Peyer's patch (tissue), 4 donors: ENCODE data around the gene TMEM100. TPM values are rescaled to one million over a fixed set of nuclear protein-coding genes. Genes with fewer than 3 reads are reported as not detected.

Experiments used
- DNase-seq, 3 donors: peaks; one replicate each; pipeline ENCODE4 v3.0.0-alpha.2; 2017 to 2019
- H3K27ac ChIP-seq, 4 donors: fragments of 200-600 bp; sonication (generic); one replicate each; pipeline ENCODE4 v1.5.1; 2016 to 2019
- H3K27me3 ChIP-seq, 2 donors: fragments of 200-600 bp; sonication (generic); one replicate each; pipeline ENCODE4 v1.5.1; 2019
- H3K36me3 ChIP-seq, 3 donors: fragments of 200-600 bp; sonication (generic); one replicate each; pipeline ENCODE4 v1.5.1; 2016 to 2019
- H3K4me1 ChIP-seq, 4 donors: fragments of 200-600 bp; sonication (generic); one replicate each; pipeline ENCODE4 v1.5.1; 2016 to 2019
- H3K4me3 ChIP-seq, 4 donors: fragments of 200-600 bp; sonication (generic); 1 replicate in 3 of 4; 2 replicates in 1 of 4; pipeline ENCODE4 v1.5.1; 2016 to 2019; ENCODE audit warnings: mild to moderate bottlenecking in 1 of 4
- H3K9me3 ChIP-seq, 4 donors: fragments of 200-600 bp; sonication (generic); one replicate each; pipeline ENCODE4 v1.5.1; 2016 to 2019; ENCODE audit warnings: mild to moderate bottlenecking in 1 of 4
- POLR2A ChIP-seq, 2 donors: fragments of 450-650 bp; IDR thresholded peaks; one replicate each; pipeline ENCODE4 v1.5.1; 2017; ENCODE audit warnings: antibody characterized with exemption in 2 of 2, mild to moderate bottlenecking in 2 of 2, moderate library complexity in 2 of 2
- total RNA-seq, 4 donors: library from RNA; depleted of rRNA; stranded (reverse); fragments of >200 nt; gene quantifications; one replicate each; pipeline ENCODE4 v1.1.0, GENCODE V29; 2016
- TF ChIP-seq, protein P1 (sequence below), 6 experiments: fragments of 450-650 bp in 4 of 6; fragments of 200-600 bp in 2 of 6; sonication (generic) in 1 of 6; IDR thresholded peaks; one replicate each; pipeline ENCODE4 v1.5.1; 2017 to 2019; ENCODE audit warnings: antibody characterized with exemption in 6 of 6, mild to moderate bottlenecking in 3 of 6, moderate library complexity in 1 of 6

TMEM100 gene
- total RNA-seq, 4 donors from 2014 or later, result 4.4 to 18.2 (median 4.8) TPM

DNA sequence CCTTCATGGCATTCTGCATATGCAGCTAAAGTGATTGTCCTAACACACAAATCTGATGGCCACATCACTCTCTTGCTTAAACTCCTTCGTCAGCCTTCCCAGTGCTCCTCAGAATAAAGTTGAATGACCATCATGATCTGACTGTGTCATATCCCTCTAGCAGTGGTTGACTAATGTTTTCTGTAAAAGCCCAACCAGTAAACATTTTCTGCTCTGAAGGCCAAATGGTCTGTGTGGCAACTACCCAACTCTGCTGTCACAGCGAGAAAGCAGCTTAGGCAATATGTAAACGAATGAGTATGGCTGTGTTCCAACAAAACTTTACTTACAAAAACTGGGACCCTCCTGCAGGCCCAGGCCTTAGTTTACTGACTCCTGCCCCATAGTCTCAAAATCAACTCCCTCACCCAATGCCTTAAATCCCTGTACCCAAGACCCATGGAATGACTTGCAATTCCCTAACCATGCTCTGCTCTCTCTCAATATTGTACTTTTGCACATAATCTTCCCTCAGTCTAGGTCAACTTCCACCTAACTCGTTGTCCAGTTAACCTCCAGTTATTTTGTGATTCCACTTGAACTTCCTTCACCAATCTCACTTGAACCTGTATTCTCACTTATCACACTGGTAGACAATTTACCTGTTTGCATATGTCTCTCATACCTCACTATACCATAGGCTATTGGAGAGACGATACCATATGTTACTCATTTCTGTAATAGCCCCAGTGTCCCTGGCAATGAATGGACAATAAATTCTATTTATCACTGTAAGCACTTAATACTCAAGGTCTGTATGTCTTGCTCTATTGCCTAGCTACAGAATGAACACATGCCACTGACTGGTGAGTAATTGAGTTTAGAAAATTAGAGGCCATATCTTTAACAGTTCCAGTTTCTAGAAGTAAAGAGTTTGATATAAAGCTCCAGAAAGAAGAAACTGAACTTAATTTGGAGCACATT is 29.1 kb downstream of the TMEM100 start:
- H3K27me3 ChIP-seq, result no peaks in the 10 kb centered on the region
- H3K4me3 ChIP-seq, result no peak overlapping the region
- H3K27ac ChIP-seq, result peak overlapping the region in 2 of 4 donors; percentile 52
- TF ChIP-seq, protein P1, sequence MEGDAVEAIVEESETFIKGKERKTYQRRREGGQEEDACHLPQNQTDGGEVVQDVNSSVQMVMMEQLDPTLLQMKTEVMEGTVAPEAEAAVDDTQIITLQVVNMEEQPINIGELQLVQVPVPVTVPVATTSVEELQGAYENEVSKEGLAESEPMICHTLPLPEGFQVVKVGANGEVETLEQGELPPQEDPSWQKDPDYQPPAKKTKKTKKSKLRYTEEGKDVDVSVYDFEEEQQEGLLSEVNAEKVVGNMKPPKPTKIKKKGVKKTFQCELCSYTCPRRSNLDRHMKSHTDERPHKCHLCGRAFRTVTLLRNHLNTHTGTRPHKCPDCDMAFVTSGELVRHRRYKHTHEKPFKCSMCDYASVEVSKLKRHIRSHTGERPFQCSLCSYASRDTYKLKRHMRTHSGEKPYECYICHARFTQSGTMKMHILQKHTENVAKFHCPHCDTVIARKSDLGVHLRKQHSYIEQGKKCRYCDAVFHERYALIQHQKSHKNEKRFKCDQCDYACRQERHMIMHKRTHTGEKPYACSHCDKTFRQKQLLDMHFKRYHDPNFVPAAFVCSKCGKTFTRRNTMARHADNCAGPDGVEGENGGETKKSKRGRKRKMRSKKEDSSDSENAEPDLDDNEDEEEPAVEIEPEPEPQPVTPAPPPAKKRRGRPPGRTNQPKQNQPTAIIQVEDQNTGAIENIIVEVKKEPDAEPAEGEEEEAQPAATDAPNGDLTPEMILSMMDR (IDR thresholded peaks at IDR 0.05), result no peak
- TF ChIP-seq POLR2A (IDR thresholded peaks at IDR 0.05), result no peak
- no peaks in the 10 kb centered on the region for H3K4me1 ChIP-seq
- peak in 1 of 3 donors; percentile 53 for DNase-seq
- no peaks in the 10 kb centered on the region for H3K9me3 ChIP-seq
- no peaks in the 10 kb centered on the region for H3K36me3 ChIP-seq

DNA sequence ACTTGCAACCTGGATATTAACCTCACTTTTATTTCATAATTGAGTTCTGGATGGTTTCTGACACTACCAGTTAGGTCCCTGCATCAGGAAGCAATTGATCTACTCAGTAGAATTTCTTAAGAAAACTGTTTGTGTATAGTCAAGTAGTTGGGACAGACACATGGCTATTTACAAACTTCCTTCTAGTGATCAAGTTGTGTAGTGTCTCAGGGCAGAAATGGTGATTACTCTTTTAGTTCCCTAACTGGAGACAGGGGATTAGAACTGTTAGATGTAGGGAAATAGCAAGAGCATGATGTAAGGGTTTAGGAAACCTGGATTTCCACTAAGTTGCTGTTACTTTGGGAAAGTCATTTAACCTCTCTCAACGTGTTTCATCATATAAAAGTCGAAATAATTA is 30.4 kb downstream of the TMEM100 start:
- Histone ChIP-seq H3K9me3 (no peaks in the 10 kb centered on the region), H3K4me1 (no peaks in the 10 kb centered on the region), H3K4me3 (no peak overlapping the region), H3K27ac (peak overlapping the region in 1 of 4 donors; percentile 46), H3K36me3 (no peaks in the 10 kb centered on the region), H3K27me3 (no peaks in the 10 kb centered on the region)
- no peak for TF ChIP-seq POLR2A (IDR thresholded peaks at IDR 0.05)
- TF ChIP-seq, protein P1 (IDR thresholded peaks at IDR 0.05), result no peak
- DNase-seq, result no peak

DNA sequence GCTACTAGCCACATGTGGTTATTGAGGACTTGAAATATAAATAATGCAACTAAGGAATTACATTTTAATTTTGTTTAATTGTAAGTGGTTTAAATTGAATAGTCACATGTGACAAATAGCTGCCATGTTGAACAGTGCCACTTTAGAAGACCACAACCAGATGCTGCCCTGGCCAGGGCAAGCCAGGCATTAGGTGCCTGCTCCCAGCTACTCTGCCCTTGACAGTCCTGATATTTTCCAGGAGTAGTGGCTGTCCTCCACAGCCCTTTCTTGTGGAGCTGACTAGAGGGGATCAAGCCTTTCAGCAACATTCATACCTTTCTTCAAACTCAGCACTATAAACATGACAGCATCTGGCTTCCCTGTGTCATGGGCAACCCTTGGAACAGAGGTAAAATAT is 31.0 kb downstream of the TMEM100 start:
- no peak for TF ChIP-seq POLR2A (IDR thresholded peaks at IDR 0.05)
- TF ChIP-seq, protein P1 (IDR thresholded peaks at IDR 0.05), result no peak
- no peaks in the 10 kb centered on the region for H3K4me1 ChIP-seq

DNA sequence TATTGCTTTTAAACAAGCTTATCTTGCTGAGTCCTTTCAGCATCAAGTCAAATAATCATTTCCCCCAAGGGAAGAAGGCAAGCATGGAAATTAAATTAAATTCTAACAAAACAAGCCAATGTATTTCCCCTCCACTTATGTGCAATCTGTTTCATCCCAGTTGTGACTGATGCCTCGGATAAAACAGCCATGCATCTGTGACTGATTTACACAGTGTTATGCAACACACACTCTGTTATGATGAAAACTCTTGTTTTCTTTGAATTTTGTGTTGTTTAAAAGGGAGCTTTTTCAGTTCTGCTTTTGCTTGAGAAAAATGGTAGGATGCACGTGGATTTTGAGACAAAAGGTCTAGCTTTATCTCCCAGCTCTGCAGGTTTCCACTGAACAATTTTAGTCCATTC is 32.6 kb downstream of the TMEM100 start:
- no peak for DNase-seq

More for the DNA sequence above, 31.0 kb downstream of the TMEM100 start:
- no peaks in the 10 kb centered on the region for H3K9me3 ChIP-seq
- no peaks in the 10 kb centered on the region for H3K36me3 ChIP-seq
- H3K4me3 ChIP-seq, result no peak overlapping the region
- no peak overlapping the region for H3K27ac ChIP-seq
- DNase-seq, result no peak
- H3K27me3 ChIP-seq, result no peaks in the 10 kb centered on the region

DNA sequence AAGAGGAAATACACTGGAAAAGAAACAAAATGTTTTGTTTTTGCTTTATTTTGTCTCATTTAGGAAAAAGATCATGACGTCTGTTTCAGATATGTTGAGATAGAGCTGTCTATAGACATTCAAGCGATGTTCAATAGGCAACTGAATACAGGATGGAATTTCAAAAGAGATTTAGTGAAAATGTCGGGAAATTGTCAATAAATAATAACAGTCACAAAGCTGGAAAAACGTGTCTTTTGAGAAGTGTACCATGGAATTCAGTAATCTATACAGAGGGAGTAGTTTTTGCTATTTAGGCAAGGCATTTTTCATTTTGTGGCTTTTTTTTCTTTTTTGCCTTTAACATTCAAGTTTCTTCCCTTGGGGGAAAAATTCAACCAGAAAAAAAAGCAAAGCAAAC is 33.0 kb downstream of the TMEM100 start:
- H3K9me3 ChIP-seq, result no peaks in the 10 kb centered on the region
- H3K27ac ChIP-seq, result no peak overlapping the region
- H3K36me3 ChIP-seq, result no peaks in the 10 kb centered on the region
- no peak overlapping the region for H3K4me3 ChIP-seq
- no peaks in the 10 kb centered on the region for H3K27me3 ChIP-seq
- DNase-seq, result no peak
- TF ChIP-seq, protein P1 (IDR thresholded peaks at IDR 0.05), result no peak
- no peak for TF ChIP-seq POLR2A (IDR thresholded peaks at IDR 0.05)
- no peaks in the 10 kb centered on the region for H3K4me1 ChIP-seq

More for the DNA sequence above, 32.6 kb downstream of the TMEM100 start:
- Histone ChIP-seq H3K27ac (no peak overlapping the region), H3K9me3 (no peaks in the 10 kb centered on the region), H3K27me3 (no peaks in the 10 kb centered on the region), H3K4me1 (no peaks in the 10 kb centered on the region), H3K4me3 (no peak overlapping the region), H3K36me3 (no peaks in the 10 kb centered on the region)
- TF ChIP-seq, protein P1 (IDR thresholded peaks at IDR 0.05), result no peak
- no peak for TF ChIP-seq POLR2A (IDR thresholded peaks at IDR 0.05)
